Osteocyte (in vitro differentiated cells): ENCODE data around the gene LRRK1. TPM values are rescaled to one million over a fixed set of nuclear protein-coding genes. Genes with fewer than 3 reads are reported as not detected.
A peak's percentile ranks its signal among the peaks of the same experiment; 100 is the strongest.

Experiments used
- DNase-seq: peaks from one replicate; pipeline ENCODE4 v3.0.0; 2021; ENCODE audit warnings: mixed read lengths; ENCODE audit not compliant: unreplicated experiment; ENCODE audit errors: extremely low spot score
- H3K27ac Mint-ChIP-seq: one replicate; pipeline ENCODE4 v1.8.0; 2021; ENCODE audit warnings: mild to moderate bottlenecking, mixed read lengths; ENCODE audit not compliant: unreplicated experiment
- H3K27me3 Mint-ChIP-seq: one replicate; pipeline ENCODE4 v1.8.0; 2021; ENCODE audit warnings: mixed read lengths; ENCODE audit not compliant: unreplicated experiment
- H3K36me3 Mint-ChIP-seq: one replicate; pipeline ENCODE4 v1.8.0; 2021; ENCODE audit warnings: mixed read lengths; ENCODE audit not compliant: unreplicated experiment
- H3K4me1 Mint-ChIP-seq: one replicate; pipeline ENCODE4 v1.8.0; 2021; ENCODE audit warnings: mixed read lengths; ENCODE audit not compliant: unreplicated experiment
- H3K4me3 Mint-ChIP-seq: one replicate; pipeline ENCODE4 v1.8.0; 2021; ENCODE audit warnings: mild to moderate bottlenecking, moderate library complexity, mixed read lengths; ENCODE audit not compliant: unreplicated experiment
- H3K9me3 Mint-ChIP-seq: one replicate; pipeline ENCODE4 v1.8.0; 2021; ENCODE audit warnings: mixed read lengths; ENCODE audit not compliant: unreplicated experiment
- CTCF ChIP-seq: fragments of 200-600 bp; sonication (generic); IDR thresholded peaks from 2 replicates; pipeline ENCODE4 v1.5.0; 2021; ENCODE audit warnings: antibody characterized with exemption, mild to moderate bottlenecking, moderate library complexity
- total RNA-seq: library from RNA; stranded (reverse); gene quantifications from 2 replicates; pipeline ENCODE4 v1.2.1, GENCODE V29; 2021

LRRK1 gene
- total RNA-seq, 1 donor from 2014 or later, result 10.8 TPM

DNA sequence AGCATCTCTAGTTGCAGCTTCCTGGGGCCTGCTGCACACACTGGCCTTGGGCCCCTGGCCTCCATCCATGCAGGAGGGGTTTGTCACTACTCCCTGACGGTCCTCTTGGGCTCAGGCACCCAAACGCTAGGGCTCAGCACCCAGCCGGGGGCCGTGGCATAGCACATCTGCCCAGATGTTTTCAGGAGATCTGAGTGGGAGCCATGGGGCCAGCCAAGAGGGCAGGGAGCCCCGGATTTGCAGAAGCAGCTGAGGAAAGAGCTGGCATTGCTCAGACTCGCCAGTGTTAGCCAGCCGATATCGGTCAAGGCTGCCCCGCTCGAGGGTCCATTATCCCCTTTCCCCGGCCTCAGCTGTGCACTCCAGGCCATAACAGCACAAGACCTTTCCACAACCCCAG lies 41.0 kb upstream of the LRRK1 start:
- H3K27ac Mint-ChIP-seq, result no peak overlapping the region
- H3K9me3 Mint-ChIP-seq, result no peaks in the 10 kb centered on the region
- peaks cover 69% of the 10 kb centered on the region for H3K27me3 Mint-ChIP-seq
- peak overlapping the region; percentile 68 for H3K4me3 Mint-ChIP-seq
- no peak for TF ChIP-seq CTCF
- no peak for DNase-seq
- no peaks in the 10 kb centered on the region for H3K36me3 Mint-ChIP-seq
- peaks cover 7% of the 10 kb centered on the region for H3K4me1 Mint-ChIP-seq

- Mint-ChIP-seq H3K36me3 (no peaks in the 10 kb centered on the region), H3K9me3 (no peaks in the 10 kb centered on the region), H3K4me3 (peak overlapping the region; percentile 68), H3K27me3 (peaks cover 73% of the 10 kb centered on the region), H3K4me1 (peaks cover 7% of the 10 kb centered on the region), H3K27ac (no peak overlapping the region)
- DNase-seq, result no peak
- TF ChIP-seq CTCF, result no peak
Observed at GRCh38 chr15:100878648-100879047, 40.5 kb upstream of the LRRK1 start.

DNA sequence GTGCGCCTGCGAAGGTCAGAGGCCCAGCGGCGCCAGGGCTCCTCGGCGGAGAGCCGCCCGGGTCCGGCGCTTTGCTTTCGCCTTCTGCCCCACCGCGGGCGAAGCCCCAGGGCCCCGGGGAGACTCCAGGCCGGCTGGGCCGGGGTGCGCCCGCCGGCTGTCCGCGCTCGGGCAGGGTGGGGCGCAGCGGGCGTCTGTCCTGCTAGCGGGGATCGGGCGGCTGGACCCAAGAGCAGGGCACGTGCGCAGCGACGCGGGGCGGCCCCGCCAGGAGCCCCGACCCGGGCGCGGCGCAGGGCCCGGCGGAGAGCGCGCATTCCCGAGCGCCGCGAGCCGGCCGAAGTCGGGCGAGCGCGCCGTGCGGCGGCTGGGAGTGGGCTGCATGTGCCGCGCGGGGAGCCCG lies 40.1 kb upstream of the LRRK1 start:
- DNase-seq, result no peak
- peaks cover 7% of the 10 kb centered on the region for H3K4me1 Mint-ChIP-seq
- no peak for TF ChIP-seq CTCF
- no peaks in the 10 kb centered on the region for H3K36me3 Mint-ChIP-seq
- H3K27me3 Mint-ChIP-seq, result peaks cover 75% of the 10 kb centered on the region
- H3K9me3 Mint-ChIP-seq, result no peaks in the 10 kb centered on the region
- H3K4me3 Mint-ChIP-seq, result peak overlapping the region; percentile 68
- H3K27ac Mint-ChIP-seq, result no peak overlapping the region

DNA sequence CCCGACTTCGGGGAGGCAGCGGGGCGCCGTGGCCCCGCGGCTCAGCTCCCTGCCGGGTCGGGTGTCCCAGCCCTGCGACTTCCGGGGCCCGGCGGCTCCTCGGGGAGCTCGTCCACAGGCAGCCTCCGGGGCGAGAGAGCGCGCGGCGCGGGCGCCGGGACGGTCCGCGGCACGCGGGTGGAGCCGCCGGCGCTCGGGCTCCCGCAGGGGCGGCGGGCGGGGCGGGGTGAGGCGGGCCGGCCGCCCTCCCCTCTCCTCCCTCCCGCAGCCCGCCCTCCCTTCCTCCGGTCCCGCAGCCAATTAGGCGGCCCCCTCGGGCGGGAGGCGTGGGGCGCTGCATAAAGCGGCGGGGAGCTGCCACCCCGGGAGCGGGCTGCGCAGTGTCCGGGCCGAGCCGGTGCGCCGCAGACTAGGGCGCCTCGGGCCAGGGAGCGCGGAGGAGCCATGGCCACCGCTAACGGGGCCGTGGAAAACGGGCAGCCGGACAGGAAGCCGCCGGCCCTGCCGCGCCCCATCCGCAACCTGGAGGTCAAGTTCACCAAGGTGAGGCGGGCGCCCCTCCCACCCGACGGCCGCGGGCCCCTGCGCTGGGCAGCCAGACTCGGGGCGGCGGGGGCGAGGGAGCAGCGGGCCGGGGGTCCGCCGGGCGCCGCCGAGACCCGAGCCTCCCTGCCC lies 39.6 kb upstream of the LRRK1 start, which contains the start of gene ALDH1A3:
Gene ALDH1A3 (plus strand): TSS at position 368 of the 675 bp plus-strand sequence. CDS start 77 bp downstream, at position 445.
- Mint-ChIP-seq H3K27me3 (peaks cover 78% of the 10 kb centered on the region), H3K36me3 (no peaks in the 10 kb centered on the region), H3K4me3 (peak within 1 kb of the TSS; percentile 68), H3K4me1 (peaks cover 7% of the 10 kb centered on the region), H3K27ac (no peak within 1 kb of the TSS), H3K9me3 (no peaks in the 10 kb centered on the region)
- no peak for DNase-seq
- TF ChIP-seq CTCF, result no peak

- peaks cover 7% of the 10 kb centered on the region for H3K4me1 Mint-ChIP-seq
- no peak for DNase-seq
- no peaks in the 10 kb centered on the region for H3K36me3 Mint-ChIP-seq
- peak overlapping the region; percentile 57 for H3K4me3 Mint-ChIP-seq
- peaks cover 75% of the 10 kb centered on the region for H3K27me3 Mint-ChIP-seq
- TF ChIP-seq CTCF, result no peak
- H3K27ac Mint-ChIP-seq, result no peak overlapping the region
- H3K9me3 Mint-ChIP-seq, result no peaks in the 10 kb centered on the region
Observed at GRCh38 chr15:100880139-100880896, 38.8 kb upstream of the LRRK1 start.
